ENCODE results near the gene USP54.
A peak's percentile ranks its signal among the peaks of the same experiment; 100 is the strongest.

USP54 gene

DNA sequence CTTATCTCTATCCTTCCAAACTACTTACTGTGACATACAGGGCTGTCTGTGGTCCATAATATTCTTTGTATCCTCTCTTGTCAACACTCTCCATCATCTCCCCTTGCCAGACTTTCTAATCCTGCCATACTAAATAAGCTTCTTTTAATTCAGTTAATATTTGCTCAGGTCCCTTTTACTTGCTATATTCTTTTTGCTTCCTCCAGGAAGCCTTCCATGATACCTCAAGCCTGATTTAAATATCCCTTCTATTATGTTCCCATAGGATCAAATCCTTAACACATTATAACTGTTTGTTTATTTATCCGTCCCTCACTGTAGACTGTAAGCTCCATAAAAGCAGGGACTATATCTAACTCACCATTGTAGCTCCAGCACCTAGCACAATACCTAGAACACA is 88.1 kb downstream of the USP54 start:
- H3K27ac ChIP-seq, result no peak overlapping the region
- TF ChIP-seq CTCF (conservative IDR thresholded peaks at IDR 0.05) (no peak), ZFX (IDR thresholded peaks at IDR 0.05) (no peak)

- no peak for TF ChIP-seq CTCF (conservative IDR thresholded peaks at IDR 0.05)
- no peak for TF ChIP-seq ZFX (IDR thresholded peaks at IDR 0.05)
- no peak overlapping the region for H3K27ac ChIP-seq
Observed at GRCh38 chr10:73501651-73502050, 89.5 kb downstream of the USP54 start.

DNA sequence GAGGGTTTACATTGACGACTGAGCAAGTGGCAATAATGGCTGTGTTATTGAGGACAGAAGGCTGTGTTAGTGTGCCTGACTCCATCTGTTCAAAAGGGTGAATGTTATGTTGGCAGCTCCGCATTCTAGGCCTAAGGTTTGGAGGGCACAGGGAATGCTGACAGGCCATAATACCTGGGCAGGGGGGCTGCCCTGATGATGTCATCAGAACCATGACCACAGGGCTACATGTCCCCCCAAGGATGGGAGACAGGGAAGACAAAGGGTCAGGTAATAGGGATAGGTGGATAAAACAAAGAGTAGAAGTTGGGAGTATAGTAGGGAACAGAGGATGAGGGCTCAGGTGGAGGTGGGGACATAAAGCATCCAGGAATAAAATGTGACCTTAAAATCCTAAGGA is 93.5 kb downstream of the USP54 start:
- no peak overlapping the region for H3K27ac ChIP-seq
- no peak for TF ChIP-seq CTCF (conservative IDR thresholded peaks at IDR 0.05)

DNA sequence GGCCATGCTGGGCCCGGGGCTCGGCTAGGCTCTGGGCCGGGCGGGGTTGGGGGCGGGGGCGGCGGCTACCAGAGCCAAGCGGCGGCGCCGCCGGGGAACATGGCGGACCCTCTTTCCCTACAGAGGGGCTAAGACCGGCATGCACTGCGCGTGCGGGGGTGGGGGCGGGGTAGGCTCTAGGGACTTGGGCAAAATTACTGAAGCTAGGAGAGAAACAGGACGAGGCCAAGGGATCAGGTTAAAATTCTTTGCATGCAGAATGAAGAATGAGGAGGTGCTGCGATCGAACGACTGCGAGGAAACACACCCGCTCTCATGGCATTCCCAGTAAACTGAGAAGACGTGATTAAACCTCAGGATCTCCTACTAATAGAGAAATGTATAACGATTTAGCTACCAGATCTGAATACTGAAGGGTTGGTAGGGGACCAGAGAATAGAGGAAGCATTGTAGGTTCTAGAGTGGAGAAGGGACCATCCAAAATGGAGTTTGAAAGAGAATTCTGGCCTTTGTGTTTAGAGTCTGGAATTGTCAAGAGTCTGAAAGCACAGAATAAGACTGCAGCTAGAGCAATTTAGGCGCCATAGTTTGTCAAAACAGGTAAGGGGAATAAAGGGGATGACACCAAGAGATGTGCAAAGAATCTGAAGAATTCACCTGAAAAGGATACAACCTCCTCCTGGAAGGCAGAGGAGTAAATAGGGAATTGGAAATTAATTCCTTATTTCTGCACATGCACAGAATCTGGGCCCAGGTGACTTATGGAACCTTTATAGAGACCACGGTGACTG is 95.1 kb downstream of the USP54 start, which contains the start of gene PPP3CB:
PPP3CB (minus strand) TSS at position 141 of the 791 bp plus-strand sequence; CDS start at position 6, 135 bp downstream.
- TF ChIP-seq CTCF (conservative IDR thresholded peaks at IDR 0.05) (no peak), ZFX (IDR thresholded peaks at IDR 0.05) (no peak)
- H3K27ac ChIP-seq, result peak within 1 kb of the TSS; percentile 82

DNA sequence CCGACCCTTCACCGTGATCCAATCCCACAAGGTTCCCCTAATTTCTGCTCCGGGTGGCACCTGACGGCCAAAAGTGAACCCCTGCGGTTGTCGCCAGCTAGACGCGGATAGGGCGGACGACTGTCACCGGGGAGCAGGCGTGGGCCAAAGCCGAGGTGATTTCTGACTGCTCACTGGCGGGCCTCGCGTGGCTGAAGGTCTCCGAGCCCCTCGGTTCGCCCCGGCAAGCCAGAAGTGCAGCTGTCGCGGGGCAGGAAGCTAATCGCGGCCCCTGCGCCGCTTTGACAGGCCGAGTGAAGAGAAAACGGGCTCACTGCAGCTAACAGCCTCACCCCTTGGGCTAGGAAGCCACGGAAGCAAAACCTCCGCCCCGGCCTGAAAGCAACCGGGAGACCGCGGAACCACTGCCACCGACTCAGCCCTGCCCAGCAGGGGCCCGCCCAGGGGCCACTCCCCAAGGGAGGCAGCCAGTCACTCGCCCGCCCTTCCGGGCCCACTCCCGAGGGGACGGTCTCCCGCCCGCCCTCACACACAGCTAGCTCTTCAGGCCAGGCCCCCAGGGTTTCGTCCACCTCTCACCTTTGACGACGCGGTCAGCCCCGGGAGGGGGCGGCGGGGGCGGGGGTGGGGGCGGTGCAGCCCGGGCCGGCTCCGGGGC is 95.8 kb downstream of the USP54 start:
- TF ChIP-seq ZFX (IDR thresholded peaks at IDR 0.05), result peak; percentile 56
- TF ChIP-seq CTCF (conservative IDR thresholded peaks at IDR 0.05), result no peak
- H3K27ac ChIP-seq, result peak overlapping the region; percentile 82

GRCh38 chr10:73494877-73495225 is 96.3 kb downstream of the USP54 start:
- no peak for TF ChIP-seq ZFX (IDR thresholded peaks at IDR 0.05)
- TF ChIP-seq CTCF (conservative IDR thresholded peaks at IDR 0.05), result no peak
- H3K27ac ChIP-seq, result peak overlapping the region; percentile 82

GRCh38 chr10:73494213-73494612 is 96.9 kb downstream of the USP54 start:
- H3K27ac ChIP-seq, result no peak overlapping the region
- no peak for TF ChIP-seq ZFX (IDR thresholded peaks at IDR 0.05)
- no peak for TF ChIP-seq CTCF (conservative IDR thresholded peaks at IDR 0.05)

Measured in C4-2B (cell line).